ENCODE measurements around the gene OR1M1.
"Not testable (repeated sequence)": the region's sequence is repeated elsewhere in the genome, so short reads cannot be mapped to it uniquely, and the experiment has no call there.

OR1M1 gene

DNA sequence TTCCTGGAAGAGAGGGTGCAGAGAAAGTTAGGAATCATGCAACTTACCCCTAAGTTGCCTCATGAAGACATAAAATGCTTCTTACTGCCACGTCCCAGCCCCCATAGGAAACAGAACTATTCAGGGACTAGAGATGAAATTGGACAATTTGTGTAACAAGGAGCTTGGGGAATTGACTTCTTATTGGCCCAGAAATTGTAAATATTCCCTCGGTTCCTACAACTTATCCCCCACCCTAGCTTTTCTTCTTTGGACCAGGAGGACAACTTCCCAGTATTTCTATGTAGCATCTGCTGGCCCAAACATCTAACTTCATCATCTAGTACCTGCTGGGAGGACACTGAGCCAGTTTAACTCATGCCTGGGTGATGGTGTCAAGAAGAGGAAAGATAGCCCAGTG, at the start of gene OR1M1:
OR1M1 (plus strand) TSS at position 301 of the 400 bp plus-strand sequence. CDS start 6,184 bp downstream, outside the sequence.
- no peak for FAIRE-seq

GRCh38 chr19:9037400-9038062, 49.3 kb upstream of the OR1M1 start:
- FAIRE-seq, result no peak

DNA sequence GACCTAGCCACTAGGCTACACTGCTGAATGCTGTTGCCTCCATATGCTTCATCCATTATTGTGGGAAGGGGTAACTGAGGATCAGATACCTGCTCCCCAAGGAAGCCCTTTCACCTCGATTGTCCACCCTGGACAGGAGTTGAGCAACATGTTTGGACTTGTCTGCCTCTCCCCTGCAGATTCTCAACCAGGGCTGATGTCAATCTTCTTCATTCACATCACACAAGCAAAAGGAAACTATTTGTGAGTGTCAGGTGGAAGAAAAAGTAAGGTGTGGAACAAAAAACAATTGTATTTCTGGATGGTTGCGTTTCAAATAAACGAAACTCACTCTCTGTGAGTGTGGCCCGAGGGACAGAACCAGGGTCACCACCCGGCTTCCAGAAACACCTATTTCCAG, 47.1 kb upstream of the OR1M1 start:
- FAIRE-seq, result no peak

- FAIRE-seq, result no peak
Measured at GRCh38 chr19:9040131-9040530, 46.7 kb upstream of the OR1M1 start.

DNA sequence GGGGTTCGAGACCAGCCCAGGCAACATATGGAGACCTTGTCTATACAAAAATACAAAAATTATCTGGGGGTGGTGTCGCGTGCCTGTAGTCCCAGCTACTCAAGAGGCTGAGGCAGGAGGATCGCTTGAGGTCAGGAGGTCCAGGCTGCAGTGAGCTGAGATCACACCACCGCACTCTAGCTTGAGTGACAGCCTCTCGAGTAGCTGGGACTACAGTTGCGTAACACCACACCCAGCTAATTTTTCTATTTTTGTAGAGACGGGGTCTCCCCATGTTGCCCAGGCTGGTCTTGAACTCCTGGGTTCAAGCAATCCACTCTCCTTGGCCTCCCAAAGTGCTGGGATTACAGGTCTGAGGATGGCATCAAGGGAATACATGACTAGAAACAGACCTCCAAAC, 45.8 kb upstream of the OR1M1 start:
- no peak for FAIRE-seq

GRCh38 chr19:9043524-9043923, 43.3 kb upstream of the OR1M1 start:
- FAIRE-seq, result no peak

- no peak for FAIRE-seq
Measured at GRCh38 chr19:9044449-9044848, 42.4 kb upstream of the OR1M1 start.

DNA sequence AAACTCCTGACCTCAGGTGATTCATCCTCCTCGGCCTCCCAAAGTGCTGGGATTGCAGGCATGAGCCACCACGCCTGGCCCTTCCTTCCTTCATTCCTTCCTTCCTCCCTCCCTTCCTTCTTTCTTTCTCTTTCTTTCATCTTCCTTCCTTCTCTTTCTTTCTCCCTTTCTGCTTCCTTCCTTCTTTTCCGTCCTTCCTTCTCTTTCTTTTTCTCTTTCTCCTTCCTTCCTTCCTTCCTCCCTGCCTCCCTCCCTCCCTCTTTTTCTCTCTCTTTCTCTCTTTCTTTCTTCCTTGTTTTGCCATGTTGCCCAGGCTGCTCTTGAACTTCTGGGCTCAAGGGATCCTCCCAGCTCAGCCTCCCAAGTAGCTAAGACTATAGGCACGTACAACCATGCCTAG, 40.2 kb upstream of the OR1M1 start:
- no peak for FAIRE-seq

GRCh38 chr19:9052894-9053293, 34.0 kb upstream of the OR1M1 start:
- FAIRE-seq, result no peak

DNA sequence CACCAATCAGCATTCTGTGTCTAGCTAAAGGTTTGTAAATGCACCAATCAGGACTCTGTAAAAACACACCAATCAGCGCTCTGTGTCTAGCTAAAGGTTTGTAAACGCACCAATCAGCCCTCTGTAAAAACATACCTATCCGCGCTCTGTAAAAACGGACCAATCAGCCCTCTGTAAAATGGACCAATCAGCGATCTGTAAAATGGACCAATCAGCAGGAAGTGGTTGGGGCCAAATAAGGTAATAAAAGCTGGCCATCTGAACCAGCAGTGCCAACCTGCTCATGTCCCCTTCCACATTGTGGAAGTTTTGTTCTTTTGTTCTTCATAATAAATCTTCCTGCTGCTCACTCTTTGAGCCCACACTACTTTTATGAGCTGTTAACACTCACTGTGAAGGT, 33.2 kb upstream of the OR1M1 start:
- FAIRE-seq, result not testable (repeated sequence)

DNA sequence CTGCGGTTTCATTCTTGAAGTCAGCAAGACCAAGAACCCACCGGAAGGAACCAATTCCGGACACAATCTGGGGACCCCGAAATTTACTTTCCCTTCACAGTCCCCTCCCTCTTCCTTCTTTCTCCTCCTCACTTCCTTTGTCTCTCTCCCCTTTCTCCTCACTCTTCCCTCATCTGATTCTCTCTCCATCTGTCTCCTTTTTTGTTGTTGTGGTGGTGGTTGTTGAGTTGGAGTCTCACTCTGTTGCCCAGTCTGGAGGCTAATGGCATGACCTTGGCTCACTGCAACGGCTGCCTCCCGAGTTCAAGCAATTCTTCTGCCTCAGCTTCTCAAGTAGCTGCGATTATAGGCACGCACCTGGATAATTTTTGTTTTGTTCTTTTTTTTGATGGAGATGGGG, 32.7 kb upstream of the OR1M1 start:
- FAIRE-seq, result no peak

- no peak for FAIRE-seq
Measured at GRCh38 chr19:9054765-9055164, 32.1 kb upstream of the OR1M1 start.

- not testable (repeated sequence) for FAIRE-seq
Measured at GRCh38 chr19:9056131-9056530, 30.7 kb upstream of the OR1M1 start.

DNA sequence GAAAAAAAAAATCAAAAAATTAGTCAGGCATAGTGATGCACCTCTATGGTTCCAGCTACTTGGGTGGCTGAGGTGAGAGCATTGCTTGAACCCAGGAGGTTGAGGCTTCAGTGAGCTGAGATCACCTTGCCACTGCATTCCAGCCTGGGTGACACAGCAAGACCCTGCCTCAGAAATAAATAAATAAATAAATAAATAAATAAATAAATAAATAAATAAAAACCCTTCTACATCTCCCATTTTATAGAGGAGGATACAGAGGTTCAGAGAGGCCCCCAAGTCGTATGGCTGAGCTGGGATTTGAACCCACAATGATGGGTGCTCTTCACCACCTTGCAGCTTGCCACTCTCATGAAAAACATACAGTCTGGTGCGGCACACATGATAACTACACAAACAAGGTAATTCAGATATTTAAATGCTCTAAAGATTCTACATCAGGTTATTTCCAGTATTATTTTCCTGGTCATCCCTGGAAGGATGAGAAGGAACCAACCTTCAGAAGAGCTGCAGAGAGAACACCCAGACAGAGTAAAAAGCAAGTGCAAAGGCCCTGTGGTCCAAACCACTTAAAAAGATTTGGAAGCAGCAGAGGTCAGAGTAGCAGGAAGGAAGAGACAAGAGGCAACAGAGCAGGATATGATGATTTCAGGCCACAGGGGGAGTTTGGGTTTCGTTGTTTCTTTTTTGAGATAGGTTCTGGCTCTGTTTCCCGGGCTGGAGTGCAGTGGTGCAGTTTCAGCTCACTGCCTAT, 29.2 kb upstream of the OR1M1 start:
- FAIRE-seq, result no peak

- no peak for FAIRE-seq
Measured at GRCh38 chr19:9058905-9059667, 27.8 kb upstream of the OR1M1 start.

GRCh38 chr19:9060564-9061340, 26.1 kb upstream of the OR1M1 start:
- no peak for FAIRE-seq

- FAIRE-seq, result no peak
Measured at GRCh38 chr19:9061879-9062278, 25.0 kb upstream of the OR1M1 start.

- no peak for FAIRE-seq
Measured at GRCh38 chr19:9065457-9066014, 21.3 kb upstream of the OR1M1 start.

DNA sequence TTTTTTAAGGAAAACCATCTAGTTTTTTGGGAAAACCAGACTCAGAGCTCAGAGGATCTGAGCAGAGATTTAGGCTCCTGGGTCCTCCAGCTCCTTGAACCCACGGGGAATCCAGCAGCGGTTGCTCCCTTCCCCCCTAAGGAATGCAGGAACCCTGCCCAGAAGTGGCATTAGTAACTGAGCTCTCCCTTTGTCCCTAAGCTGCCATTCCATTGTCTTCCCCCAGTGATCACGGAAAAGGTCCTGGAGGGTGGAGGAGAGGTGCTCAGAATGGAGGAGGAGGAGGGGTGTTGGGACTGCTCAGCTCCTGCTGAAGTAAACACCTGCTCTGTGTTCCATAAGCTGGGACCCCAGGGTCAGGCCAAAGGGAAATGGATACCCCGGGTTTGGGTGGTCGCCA, 16.8 kb upstream of the OR1M1 start:
- no peak for FAIRE-seq

DNA sequence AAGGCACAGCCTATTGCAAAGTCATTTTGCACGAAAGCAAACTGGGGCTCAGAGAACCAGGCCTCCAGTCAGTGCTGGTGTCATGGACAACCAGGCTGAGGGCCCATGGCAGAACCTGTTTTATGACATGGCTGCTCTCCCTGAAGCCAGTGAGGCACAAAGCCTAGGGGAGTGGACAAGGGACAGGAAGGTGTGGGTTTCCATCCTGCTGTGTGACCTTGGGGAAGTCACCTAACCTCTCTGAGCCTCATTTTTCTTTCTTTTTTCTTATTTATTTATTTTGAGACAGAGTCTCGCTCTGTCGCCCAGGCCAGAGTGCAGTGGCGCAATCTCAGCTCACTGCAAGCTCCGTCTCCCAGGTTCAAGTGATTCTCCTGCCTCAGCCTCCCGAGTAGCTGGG, 15.1 kb upstream of the OR1M1 start:
- not testable (repeated sequence) for FAIRE-seq

- no peak for FAIRE-seq
Measured at GRCh38 chr19:9073806-9074205, 13.1 kb upstream of the OR1M1 start.

Measured in endometrium (tissue), 2 donors.